HAP-1 (cell line): ENCODE measurements around the gene PSME1.
A peak's percentile ranks its signal among the peaks of the same experiment; 100 is the strongest.

ENCODE experiments used
- DNase-seq, 2 experiments: peaks; one replicate each; pipeline ENCODE4 v3.0.0-alpha.2; 2016 to 2020; ENCODE audit warnings: low spot score in 2 of 2
- H3K27me3 ChIP-seq: fragments of 250-450 bp; sonication (Bioruptor Pico); 2 replicates; pipeline ENCODE4 v1.5.1; 2020; ENCODE audit warnings: low read depth, mild to moderate bottlenecking, moderate library complexity
- H3K36me3 ChIP-seq: fragments of 250-450 bp; sonication (Bioruptor Pico); replicated peaks from 2 replicates; pipeline ENCODE4 v1.5.1; 2020; ENCODE audit warnings: mild to moderate bottlenecking
- H3K4me1 ChIP-seq: fragments of 250-450 bp; sonication (Bioruptor Pico); 2 replicates; pipeline ENCODE4 v1.5.1; 2020; ENCODE audit warnings: mild to moderate bottlenecking
- H3K4me3 ChIP-seq: fragments of 250-450 bp; sonication (Bioruptor Pico); 2 replicates; pipeline ENCODE4 v1.5.1; 2020; ENCODE audit warnings: mild to moderate bottlenecking, moderate library complexity
- H3K9me3 ChIP-seq: fragments of 250-450 bp; sonication (Bioruptor Pico); 2 replicates; pipeline ENCODE4 v1.5.1; 2020; ENCODE audit warnings: mild to moderate bottlenecking, moderate library complexity
- in situ Hi-C: fragments of 300-500 bp; cut with MboI; formaldehyde crosslinking; loops from 3 replicates; pipeline ENCODE4 v1.14.3; 2020; ENCODE audit warnings: low sequenced_read_pairs, inconsistent platforms, mixed read lengths

PSME1 gene

DNA sequence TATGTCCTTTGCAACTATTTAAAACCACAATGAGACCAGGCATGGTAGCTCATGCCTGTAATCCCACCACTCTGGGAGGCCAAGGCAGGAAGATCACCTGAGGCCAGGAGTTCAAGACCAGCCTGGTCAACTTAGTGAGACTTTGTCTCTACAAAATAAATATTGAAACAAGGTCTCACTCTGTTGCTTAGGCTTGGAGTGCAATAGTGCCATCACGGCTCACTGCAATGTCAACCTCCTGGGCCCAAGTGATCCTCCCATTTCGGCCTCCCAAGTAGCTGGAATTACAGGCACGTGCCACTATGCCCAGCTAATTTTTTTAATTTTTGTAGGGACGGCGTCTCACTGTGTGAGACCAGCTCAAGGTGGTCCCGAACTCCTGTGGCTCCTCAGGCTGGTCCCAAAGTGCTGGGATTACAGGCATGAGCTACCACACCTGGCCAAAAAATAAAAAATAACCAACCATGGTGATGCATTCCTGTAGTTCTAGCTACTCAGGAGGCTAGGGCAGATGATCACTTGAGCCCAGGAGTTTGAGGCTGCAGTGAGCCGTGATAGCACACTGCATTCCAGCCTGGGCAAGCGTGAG, 6.5 kb upstream of the PSME1 start:
- Histone ChIP-seq H3K4me1 (no peaks in the 10 kb centered on the region), H3K27me3 (no peaks in the 10 kb centered on the region), H3K4me3 (no peak overlapping the region), H3K36me3 (no peaks in the 10 kb centered on the region), H3K9me3 (no peaks in the 10 kb centered on the region)
- in situ Hi-C loops = no loop called here
- DNase-seq = no peak

DNA sequence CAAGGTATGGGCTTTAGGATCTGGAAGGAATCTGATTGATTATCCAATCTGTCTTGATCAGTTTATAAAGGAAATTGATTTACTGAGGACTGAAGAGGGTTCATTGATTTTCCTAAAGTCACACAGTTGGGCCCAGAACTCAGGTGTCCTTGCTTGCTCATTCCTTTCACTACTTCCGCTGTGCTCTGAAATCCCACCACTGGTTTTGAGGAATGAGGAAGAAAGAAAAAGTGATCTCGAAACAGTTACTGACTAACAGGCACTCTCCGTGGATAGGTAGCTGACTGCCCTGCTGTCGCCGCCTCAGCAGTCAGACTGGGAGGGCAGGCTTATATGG, 5.6 kb upstream of the PSME1 start, which contains the start of gene FITM1:
Gene FITM1, plus strand, starts transcription at position 280 of the 337 bp plus-strand sequence. CDS start 905 bp downstream, outside the sequence.
- Histone ChIP-seq H3K4me3 (no peak within 1 kb of the TSS), H3K9me3 (no peaks in the 10 kb centered on the region), H3K4me1 (peaks cover 2% of the 10 kb centered on the region), H3K36me3 (no peaks in the 10 kb centered on the region), H3K27me3 (no peaks in the 10 kb centered on the region)
- in situ Hi-C loops = no loop called here
- no peak for DNase-seq

DNA sequence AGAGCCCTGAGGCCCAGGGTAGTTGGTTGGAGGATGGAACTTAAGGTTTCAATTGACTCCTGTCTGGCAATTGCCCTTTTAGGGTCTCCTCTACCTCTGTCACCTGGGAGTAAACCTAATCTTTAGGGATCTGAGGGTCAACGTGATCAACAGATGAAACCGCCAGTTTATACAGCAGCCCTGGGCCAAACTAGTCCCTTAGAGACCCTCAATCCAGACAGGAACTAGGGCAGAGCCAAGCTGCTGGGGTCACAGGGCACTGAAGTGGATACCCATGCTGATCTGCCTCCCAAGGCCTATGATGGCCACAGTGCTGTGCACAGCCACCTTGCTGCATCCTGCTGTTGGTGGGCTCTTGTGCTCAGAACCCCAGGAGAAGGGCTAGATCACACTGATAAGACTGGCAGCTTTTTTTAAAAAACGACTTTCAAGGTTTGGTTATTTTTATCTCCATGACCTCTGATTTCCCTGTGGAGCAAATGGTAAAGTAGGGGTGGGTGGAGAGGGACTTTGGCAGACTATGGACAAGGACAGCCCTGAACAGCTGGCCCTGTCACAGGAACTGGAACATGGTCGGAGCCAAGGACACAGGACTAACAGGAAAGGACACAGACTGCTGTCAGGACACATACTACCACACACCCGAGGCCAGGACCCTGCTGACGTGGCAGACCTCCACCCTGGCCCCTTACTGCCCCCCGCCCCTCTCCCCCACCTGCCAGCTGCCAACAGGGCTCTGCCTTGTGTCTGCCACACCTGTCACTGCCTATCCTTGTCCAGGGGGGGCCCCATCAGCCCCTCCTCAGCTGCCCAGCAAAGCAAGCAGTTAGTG, 5.1 kb upstream of the PSME1 start:
- Histone ChIP-seq H3K27me3 (no peaks in the 10 kb centered on the region), H3K36me3 (no peaks in the 10 kb centered on the region), H3K4me1 (peaks cover 4% of the 10 kb centered on the region), H3K9me3 (no peaks in the 10 kb centered on the region), H3K4me3 (no peak overlapping the region)
- DNase-seq = no peak
- in situ Hi-C loops = no loop called here

DNA sequence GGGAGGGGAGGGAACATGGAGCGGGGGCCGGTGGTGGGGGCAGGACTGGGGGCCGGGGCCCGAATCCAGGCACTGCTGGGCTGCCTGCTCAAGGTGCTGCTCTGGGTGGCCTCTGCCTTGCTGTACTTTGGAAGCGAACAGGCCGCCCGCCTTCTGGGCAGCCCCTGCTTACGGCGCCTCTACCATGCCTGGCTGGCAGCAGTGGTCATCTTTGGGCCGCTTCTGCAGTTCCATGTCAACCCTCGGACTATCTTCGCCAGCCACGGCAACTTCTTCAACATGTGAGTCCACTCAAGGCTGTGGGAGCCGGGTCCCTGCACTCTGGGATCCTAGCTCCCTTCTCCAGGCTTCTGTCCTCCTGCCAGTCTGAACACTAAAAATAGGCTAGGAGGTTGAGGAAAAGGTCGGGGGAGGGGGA, 4.4 kb upstream of the PSME1 start:
- no peak for DNase-seq
- H3K9me3 ChIP-seq = no peaks in the 10 kb centered on the region
- H3K4me1 ChIP-seq = peaks cover 5% of the 10 kb centered on the region
- in situ Hi-C loops = no loop called here
- no peaks in the 10 kb centered on the region for H3K27me3 ChIP-seq
- no peaks in the 10 kb centered on the region for H3K36me3 ChIP-seq
- no peak overlapping the region for H3K4me3 ChIP-seq

GRCh38 chr14:24132061-24132685, 3.8 kb upstream of the PSME1 start:
- H3K4me1 ChIP-seq = peaks cover 11% of the 10 kb centered on the region
- H3K9me3 ChIP-seq = no peaks in the 10 kb centered on the region
- no peak for DNase-seq
- peaks cover 3% of the 10 kb centered on the region; the same call in 1 of the 2 replicates for H3K36me3 ChIP-seq
- no peak overlapping the region for H3K4me3 ChIP-seq
- no peaks in the 10 kb centered on the region for H3K27me3 ChIP-seq
- in situ Hi-C loops = no loop called here

DNA sequence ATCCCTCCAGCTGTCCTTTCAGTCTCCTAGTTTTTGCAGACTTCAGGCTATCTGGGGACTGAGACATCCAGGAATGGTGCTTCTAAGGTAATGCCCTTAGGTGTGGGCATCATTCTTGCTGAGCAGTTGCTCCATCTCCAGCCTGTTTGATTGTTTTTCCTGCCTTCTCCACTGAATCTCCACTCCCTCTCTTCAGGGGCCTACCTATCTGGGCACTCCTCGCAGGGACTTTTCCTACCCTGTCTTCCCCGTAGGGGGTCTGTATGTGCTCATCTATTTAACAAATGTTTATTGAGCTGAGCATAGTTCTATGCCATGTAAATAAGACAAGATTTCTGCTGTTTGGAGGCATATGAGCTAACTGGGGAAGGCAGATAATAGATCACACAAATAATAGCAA, 3.0 kb upstream of the PSME1 start:
- in situ Hi-C loops = no loop called here
- peaks cover 13% of the 10 kb centered on the region for H3K4me1 ChIP-seq
- H3K36me3 ChIP-seq = peaks cover 9% of the 10 kb centered on the region
- H3K27me3 ChIP-seq = no peaks in the 10 kb centered on the region
- no peak overlapping the region for H3K4me3 ChIP-seq
- no peak for DNase-seq
- H3K9me3 ChIP-seq = no peaks in the 10 kb centered on the region

DNA sequence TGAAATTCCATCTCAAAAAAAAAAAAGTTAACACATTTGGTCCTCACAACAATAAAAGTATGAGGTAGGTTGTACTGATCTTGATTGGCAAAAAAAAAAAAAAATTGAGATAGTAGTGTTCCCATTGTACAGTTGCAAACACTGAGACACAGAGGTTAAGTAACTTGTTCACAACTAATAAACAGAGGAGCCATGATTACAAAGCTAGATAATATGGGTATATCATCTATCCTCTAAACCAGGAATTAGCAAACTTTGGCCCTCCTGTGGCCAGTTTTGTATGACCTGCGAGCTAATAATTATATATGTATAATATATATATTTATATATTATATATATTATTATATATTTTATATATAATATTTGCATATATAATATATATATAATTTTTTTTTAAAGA, 2.3 kb upstream of the PSME1 start:
- H3K4me3 ChIP-seq = no peak overlapping the region
- no peaks in the 10 kb centered on the region for H3K9me3 ChIP-seq
- H3K27me3 ChIP-seq = no peaks in the 10 kb centered on the region
- peaks cover 17% of the 10 kb centered on the region for H3K36me3 ChIP-seq
- DNase-seq = no peak
- in situ Hi-C loops = no loop called here
- peaks cover 13% of the 10 kb centered on the region for H3K4me1 ChIP-seq

- peaks cover 21% of the 10 kb centered on the region for H3K4me1 ChIP-seq
- H3K4me3 ChIP-seq = peak overlapping the region; percentile 82
- in situ Hi-C loops = no loop called here
- H3K27me3 ChIP-seq = no peaks in the 10 kb centered on the region
- H3K36me3 ChIP-seq = peaks cover 30% of the 10 kb centered on the region
- no peaks in the 10 kb centered on the region for H3K9me3 ChIP-seq
- DNase-seq = no peak
These were observed 485 bp upstream of the PSME1 start for GRCh38 chr14:24135584-24135833.

DNA sequence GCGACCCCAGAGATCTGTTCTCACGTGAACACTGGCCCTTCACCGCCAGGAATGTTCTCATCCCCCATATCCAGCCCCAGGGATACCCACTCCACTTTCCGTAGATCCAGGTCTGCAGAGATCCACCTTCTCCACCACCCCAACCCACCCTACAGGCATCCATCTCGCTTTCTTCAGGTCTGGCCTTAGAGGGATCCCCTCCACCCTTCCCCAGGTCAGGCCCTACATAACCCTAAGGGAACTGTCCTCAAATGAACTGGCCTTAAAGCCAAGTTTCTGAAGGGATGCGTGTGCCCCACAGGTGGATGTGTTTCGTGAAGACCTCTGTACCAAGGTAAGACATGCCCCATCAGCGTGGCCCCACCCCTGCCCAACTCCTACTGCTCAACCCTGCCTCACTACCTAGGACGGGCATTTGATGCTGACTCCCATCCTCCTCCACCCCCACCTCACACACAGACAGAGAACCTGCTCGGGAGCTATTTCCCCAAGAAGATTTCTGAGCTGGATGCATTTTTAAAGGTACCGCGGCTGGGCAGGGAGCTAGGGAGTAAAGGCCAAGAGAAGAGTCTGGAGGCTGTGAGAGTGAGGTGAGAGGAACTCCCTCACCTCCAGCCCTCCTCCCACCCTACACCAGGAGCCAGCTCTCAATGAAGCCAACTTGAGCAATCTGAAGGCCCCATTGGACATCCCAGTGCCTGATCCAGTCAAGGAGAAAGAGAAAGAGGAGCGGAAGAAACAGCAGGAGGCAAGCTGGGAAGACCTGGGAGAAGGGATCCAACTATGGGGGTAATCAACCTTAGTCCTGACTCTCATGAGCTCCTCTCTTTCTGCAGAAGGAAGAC, 912 bp downstream of the PSME1 start:
- H3K36me3 ChIP-seq = peaks cover 30% of the 10 kb centered on the region
- H3K9me3 ChIP-seq = no peaks in the 10 kb centered on the region
- peaks cover 21% of the 10 kb centered on the region for H3K4me1 ChIP-seq
- H3K4me3 ChIP-seq = peak overlapping the region; percentile 82
- in situ Hi-C loops = no loop called here
- no peaks in the 10 kb centered on the region for H3K27me3 ChIP-seq
- DNase-seq = no peak

DNA sequence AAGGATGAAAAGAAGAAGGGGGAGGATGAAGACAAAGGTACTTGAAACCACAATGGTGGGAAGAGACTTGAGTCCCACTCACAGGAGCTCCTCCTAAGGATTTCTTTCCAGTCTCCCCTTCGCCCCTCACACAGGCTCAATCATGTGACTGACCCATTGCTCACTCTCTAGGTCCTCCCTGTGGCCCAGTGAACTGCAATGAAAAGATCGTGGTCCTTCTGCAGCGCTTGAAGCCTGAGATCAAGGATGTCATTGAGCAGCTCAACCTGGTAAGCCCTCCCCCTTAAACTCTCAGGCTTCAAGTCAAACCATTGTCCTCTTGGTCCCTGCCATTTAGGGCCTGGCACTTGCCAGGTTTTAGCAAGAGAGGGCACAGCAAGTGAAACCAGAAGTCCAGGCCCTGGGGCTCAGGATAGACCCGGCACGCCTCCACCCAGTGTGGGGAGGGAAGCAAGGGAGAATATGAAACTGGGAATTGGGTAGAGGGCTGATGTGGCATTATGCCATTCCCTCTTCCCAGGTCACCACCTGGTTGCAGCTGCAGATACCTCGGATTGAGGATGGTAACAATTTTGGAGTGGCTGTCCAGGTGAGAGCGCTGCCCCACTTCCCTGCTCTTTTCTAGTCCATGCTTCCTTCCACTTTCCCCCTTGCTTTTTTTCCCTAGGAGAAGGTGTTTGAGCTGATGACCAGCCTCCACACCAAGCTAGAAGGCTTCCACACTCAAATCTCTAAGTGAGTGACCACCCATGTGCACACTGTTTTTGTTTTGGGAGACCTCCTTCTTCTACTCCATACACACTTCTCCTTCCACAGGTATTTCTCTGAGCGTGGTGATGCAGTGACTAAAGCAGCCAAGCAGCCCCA, 1.8 kb downstream of the PSME1 start:
- in situ Hi-C loops = no loop called here
- Histone ChIP-seq H3K36me3 (peaks cover 30% of the 10 kb centered on the region), H3K27me3 (no peaks in the 10 kb centered on the region), H3K9me3 (no peaks in the 10 kb centered on the region), H3K4me1 (peaks cover 21% of the 10 kb centered on the region), H3K4me3 (no peak overlapping the region; the same call in 1 of the 2 replicates)
- no peak for DNase-seq

GRCh38 chr14:24138396-24139271, 2.6 kb downstream of the PSME1 start:
- H3K4me1 ChIP-seq = peaks cover 21% of the 10 kb centered on the region
- no peak overlapping the region for H3K4me3 ChIP-seq
- H3K36me3 ChIP-seq = peaks cover 30% of the 10 kb centered on the region
- no peaks in the 10 kb centered on the region for H3K27me3 ChIP-seq
- no peak for DNase-seq
- in situ Hi-C loops = no loop called here
- H3K9me3 ChIP-seq = no peaks in the 10 kb centered on the region

DNA sequence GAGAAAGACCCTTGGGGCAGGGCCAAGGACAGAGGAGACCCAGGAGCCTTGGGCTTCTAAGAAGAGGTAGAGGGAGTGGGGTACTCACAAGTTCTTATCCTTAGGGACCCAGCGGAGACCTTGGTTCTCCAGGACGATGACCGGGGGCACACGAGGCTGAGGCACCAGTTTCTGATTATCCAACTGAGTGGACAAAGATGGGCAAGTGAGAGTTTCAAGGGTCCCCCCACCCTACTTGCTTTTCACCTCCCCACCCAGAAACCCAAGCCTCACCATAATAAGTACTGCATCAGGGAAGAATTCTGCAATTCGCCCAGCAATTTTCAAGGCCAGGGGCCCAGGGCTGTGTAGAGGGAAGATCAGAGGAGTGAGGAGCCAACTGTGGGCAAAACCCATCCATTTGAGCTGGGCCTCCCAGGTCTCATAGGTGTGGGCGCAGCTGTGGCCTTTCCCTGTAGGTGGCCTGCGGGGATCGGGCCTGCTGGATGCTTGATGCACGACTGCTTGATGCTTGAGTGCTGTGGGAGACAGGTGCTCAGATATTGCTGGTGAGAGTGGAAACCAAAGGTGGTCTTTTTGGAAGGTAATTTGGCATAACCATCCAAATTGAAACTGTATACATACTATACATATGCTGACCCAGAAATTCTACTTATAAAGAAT, 3.4 kb downstream of the PSME1 start:
- H3K4me1 ChIP-seq = peaks cover 21% of the 10 kb centered on the region
- in situ Hi-C loops = no loop called here
- peak in 1 of 2 experiments; percentile 52 for DNase-seq
- H3K27me3 ChIP-seq = no peaks in the 10 kb centered on the region
- H3K9me3 ChIP-seq = no peaks in the 10 kb centered on the region
- peak overlapping the region; percentile 77 for H3K4me3 ChIP-seq
- H3K36me3 ChIP-seq = peaks cover 37% of the 10 kb centered on the region
